Left ventricle myocardium inferior (tissue), 1 donor: ENCODE results near the gene MYOZ2. TPM values are rescaled to one million over a fixed set of nuclear protein-coding genes. Genes with fewer than 3 reads are reported as not detected.

Experiments
- DNase-seq: peaks from one replicate; pipeline ENCODE4 v3.0.0-alpha.2; 2020
- H3K27ac ChIP-seq: fragments of 200-600 bp; replicated peaks from 2 replicates; pipeline ENCODE4 v1.8.0; 2021
- H3K27me3 ChIP-seq: fragments of 200-600 bp; 2 replicates; pipeline ENCODE4 v1.8.0; 2021; ENCODE audit warnings: low read depth
- H3K36me3 ChIP-seq: fragments of 200-600 bp; 2 replicates; pipeline ENCODE4 v1.8.0; 2021
- H3K4me1 ChIP-seq: fragments of 200-600 bp; 2 replicates; pipeline ENCODE4 v1.8.0; 2021
- H3K4me3 ChIP-seq: fragments of 200-600 bp; 2 replicates; pipeline ENCODE4 v1.8.0; 2021; ENCODE audit warnings: mild to moderate bottlenecking, moderate library complexity
- H3K9me3 ChIP-seq: fragments of 200-600 bp; replicated peaks from 2 replicates; pipeline ENCODE4 v1.8.0; 2021
- CTCF ChIP-seq: fragments of 200-600 bp; IDR thresholded peaks from 2 replicates; pipeline ENCODE4 v1.8.0; 2021; ENCODE audit warnings: antibody characterized with exemption, mild to moderate bottlenecking, borderline replicate concordance
- intact Hi-C: fragments of 100-400 bp; cut with micrococcal nuclease; formaldehyde crosslinking; loops from one replicate; pipeline ENCODE4 v1.11.0; 2022
- total RNA-seq: library from RNA; stranded (reverse); fragmentation: NEBNext Ultra II Directional; extraction: Animal tissue kit (Norgen Biotek cat#: 25700); gene quantifications from one replicate; pipeline ENCODE4 v1.2.1, GENCODE V29; 2021
- donor health status: DM: no; HTN: yes; CAD: no; lungs with severe emphysema.

The MYOZ2 gene
- total RNA-seq, 1 donor from 2014 or later, result 843 TPM

GRCh38 chr4:119116021-119116420 is 19.6 kb upstream of the MYOZ2 start:
- Histone ChIP-seq H3K4me1 (peaks cover 37% of the 10 kb centered on the region), H3K9me3 (no peaks in the 10 kb centered on the region), H3K27me3 (no peaks in the 10 kb centered on the region), H3K27ac (no peak overlapping the region), H3K36me3 (peaks cover 9% of the 10 kb centered on the region), H3K4me3 (no peak overlapping the region)
- TF ChIP-seq CTCF, result no peak
- DNase-seq, result no peak
- intact Hi-C loops, result no loop called here

GRCh38 chr4:119116925-119117900 is 18.4 kb upstream of the MYOZ2 start:
- Histone ChIP-seq H3K27me3 (no peaks in the 10 kb centered on the region), H3K9me3 (no peaks in the 10 kb centered on the region), H3K36me3 (peaks cover 9% of the 10 kb centered on the region), H3K4me1 (peaks cover 36% of the 10 kb centered on the region), H3K27ac (peak overlapping the region; percentile 45), H3K4me3 (no peak overlapping the region)
- no peak for DNase-seq
- no peak for TF ChIP-seq CTCF
- intact Hi-C loops, result no loop called here

- intact Hi-C loops, result no loop called here
- no peak for DNase-seq
- H3K27ac ChIP-seq, result no peak overlapping the region
These were observed 17.2 kb upstream of the MYOZ2 start for GRCh38 chr4:119118397-119118796.

GRCh38 chr4:119124352-119124751 is 11.3 kb upstream of the MYOZ2 start:
- intact Hi-C loops, result no loop called here
- no peak for TF ChIP-seq CTCF
- H3K36me3 ChIP-seq, result peaks cover 6% of the 10 kb centered on the region
- DNase-seq, result no peak
- H3K27ac ChIP-seq, result peak overlapping the region; percentile 91
- H3K4me1 ChIP-seq, result peaks cover 35% of the 10 kb centered on the region
- H3K4me3 ChIP-seq, result no peak overlapping the region
- H3K27me3 ChIP-seq, result no peaks in the 10 kb centered on the region
- no peaks in the 10 kb centered on the region for H3K9me3 ChIP-seq

More at GRCh38 chr4:119118397-119118796, 17.2 kb upstream of the MYOZ2 start:
- Histone ChIP-seq H3K27me3 (no peaks in the 10 kb centered on the region), H3K36me3 (peaks cover 9% of the 10 kb centered on the region), H3K9me3 (no peaks in the 10 kb centered on the region), H3K4me3 (no peak overlapping the region), H3K4me1 (peaks cover 26% of the 10 kb centered on the region)
- no peak for TF ChIP-seq CTCF

- Histone ChIP-seq H3K27me3 (no peaks in the 10 kb centered on the region), H3K36me3 (no peaks in the 10 kb centered on the region), H3K4me1 (peaks cover 44% of the 10 kb centered on the region), H3K4me3 (peak overlapping the region; percentile 54), H3K27ac (peak overlapping the region; percentile 91), H3K9me3 (no peaks in the 10 kb centered on the region)
- TF ChIP-seq CTCF, result no peak
- intact Hi-C loops, result no loop called here
- no peak for DNase-seq
These were observed 9.7 kb upstream of the MYOZ2 start for GRCh38 chr4:119125931-119126330.
